Liver (tissue), 9 donors: Measurements from ENCODE around the gene MED8. TPM values are rescaled to one million over a fixed set of nuclear protein-coding genes. Genes with fewer than 3 reads are reported as not detected.
A peak's percentile ranks its signal among the peaks of the same experiment; 100 is the strongest.

Experiments
- DNase-seq: peaks from one replicate; pipeline ENCODE4 v3.0.0-alpha.2; 2017; ENCODE audit warnings: low spot score
- H3K27ac ChIP-seq, 2 donors: one replicate each; pipeline ENCODE4 v1.7.0; 2013; ENCODE audit warnings: inconsistent platforms in 2 of 2, low read length in 2 of 2, control low read depth in 1 of 2, low read depth in 1 of 2, mild to moderate bottlenecking in 1 of 2
- H3K27me3 ChIP-seq, 4 donors: one replicate each; pipeline versions ENCODE4 v1.6.1 to v1.7.0; 2013; ENCODE audit warnings: low read length in 3 of 4, inconsistent platforms in 1 of 4, mild to moderate bottlenecking in 1 of 4, moderate library complexity in 1 of 4; ENCODE audit not compliant: control insufficient read depth in 4 of 4, insufficient read depth in 4 of 4
- H3K36me3 ChIP-seq, 4 donors: one replicate each; pipeline versions ENCODE4 v1.6.1 to v1.7.0; 2013; ENCODE audit warnings: low read length in 3 of 4, mild to moderate bottlenecking in 3 of 4, low read depth in 1 of 4, moderate library complexity in 1 of 4; ENCODE audit not compliant: control insufficient read depth in 4 of 4, insufficient read depth in 3 of 4
- H3K4me1 ChIP-seq, 4 donors: one replicate each; pipeline versions ENCODE4 v1.6.1 to v1.7.0; 2013; ENCODE audit warnings: low read length in 3 of 4, mild to moderate bottlenecking in 3 of 4, moderate library complexity in 1 of 4; ENCODE audit not compliant: control insufficient read depth in 4 of 4, insufficient read depth in 4 of 4
- H3K4me3 ChIP-seq, 3 donors: one replicate each; pipeline versions ENCODE4 v1.6.1 to v1.7.0; 2013; ENCODE audit warnings: low read length in 3 of 3, control low read depth in 1 of 3, low read depth in 1 of 3, mild to moderate bottlenecking in 1 of 3
- H3K9ac ChIP-seq, 2 donors: one replicate each; pipeline ENCODE4 v1.7.0; 2013; ENCODE audit warnings: low read length in 2 of 2, mild to moderate bottlenecking in 2 of 2, moderate library complexity in 2 of 2, control low read depth in 1 of 2, low read depth in 1 of 2
- H3K9me3 ChIP-seq, 4 donors: one replicate each; pipeline versions ENCODE4 v1.6.1 to v1.7.0; 2013; ENCODE audit warnings: low read length in 3 of 4; ENCODE audit not compliant: control insufficient read depth in 4 of 4
- EGR1 ChIP-seq, 2 donors: IDR thresholded peaks; 2 replicates each; pipeline ENCODE4 v1.6.1; 2016 to 2018; ENCODE audit warnings: antibody characterized with exemption in 2 of 2, low read depth in 2 of 2
- FOXA1 ChIP-seq: IDR thresholded peaks from 2 replicates; pipeline ENCODE4 v1.6.1; 2016; ENCODE audit warnings: antibody characterized with exemption
- FOXA2 ChIP-seq: IDR thresholded peaks from 2 replicates; pipeline ENCODE4 v1.6.1; 2016; ENCODE audit warnings: antibody characterized with exemption
- GABPA ChIP-seq, 2 donors: IDR thresholded peaks in 1 of 2; conservative IDR thresholded peaks in 1 of 2; 2 replicates each; pipeline ENCODE4 v1.6.1; 2016; ENCODE audit warnings: antibody characterized with exemption in 2 of 2, mild to moderate bottlenecking in 1 of 2, moderate library complexity in 1 of 2
- HNF4A ChIP-seq, 2 donors: conservative IDR thresholded peaks; 2 replicates each; pipeline ENCODE4 v1.6.1; 2016; ENCODE audit warnings: antibody characterized with exemption in 2 of 2, mild to moderate bottlenecking in 2 of 2
- HNF4G ChIP-seq: IDR thresholded peaks from 2 replicates; pipeline ENCODE4 v1.6.1; 2016; ENCODE audit warnings: antibody characterized with exemption
- JUND ChIP-seq, 2 donors: IDR thresholded peaks; 2 replicates each; pipeline ENCODE4 v1.6.1; 2016; ENCODE audit warnings: antibody characterized with exemption in 2 of 2
- NR2F2 ChIP-seq: IDR thresholded peaks from 2 replicates; pipeline ENCODE4 v1.6.1; 2016; ENCODE audit warnings: antibody characterized with exemption
- RAD21 ChIP-seq, 2 donors: IDR thresholded peaks; 2 replicates each; pipeline ENCODE4 v1.6.1; 2016; ENCODE audit warnings: antibody characterized with exemption in 2 of 2, mild to moderate bottlenecking in 2 of 2
- RXRA ChIP-seq, 2 donors: IDR thresholded peaks; 2 replicates each; pipeline ENCODE4 v1.6.1; 2017 to 2018; ENCODE audit warnings: antibody characterized with exemption in 2 of 2, mild to moderate bottlenecking in 1 of 2
- SP1 ChIP-seq: IDR thresholded peaks from 2 replicates; pipeline ENCODE4 v1.6.1; 2018; ENCODE audit warnings: antibody characterized with exemption, mild to moderate bottlenecking
- TAF1 ChIP-seq: conservative IDR thresholded peaks from 2 replicates; pipeline ENCODE4 v1.6.1; 2016; ENCODE audit warnings: antibody characterized with exemption, mild to moderate bottlenecking
- YY1 ChIP-seq: IDR thresholded peaks from 2 replicates; pipeline ENCODE4 v1.6.1; 2016; ENCODE audit warnings: antibody characterized with exemption, mild to moderate bottlenecking
- WGBS: extraction: QIAGEN DNeasy Blood & Tissue Kit; methylation state at CpG from one replicate; pipeline ENCODE4 v1.1.7; 2013; 5-methylcytosine and 5-hydroxymethylcytosine counted together
- polyA plus RNA-seq, 2 donors: library from polyadenylated mRNA; stranded (reverse) in 1 of 2; unstranded in 1 of 2; fragments of 200-250 nt in 1 of 2; fragments of >200 nt in 1 of 2; fragmentation: Nextera tagmentation in 1 of 2; extraction: Ambion mirVana in 1 of 2; gene quantifications; one replicate each; pipeline versions ENCODE4 v1.2.1 to v1.2.3, GENCODE V29; 2013 to 2015
- total RNA-seq, 2 donors: library from RNA; depleted of rRNA; stranded (reverse); fragments of >200 nt; gene quantifications; one replicate each; pipeline ENCODE4 v1.2.3, GENCODE V29; 2014
- TF ChIP-seq, protein P1 (sequence below): IDR thresholded peaks from 2 replicates; pipeline ENCODE4 v1.6.1; 2016; ENCODE audit warnings: antibody characterized with exemption
- TF ChIP-seq, protein P2 (sequence below): fragments of 150-350 bp; IDR thresholded peaks from 2 replicates; pipeline ENCODE4 v1.5.1; 2017; ENCODE audit warnings: improper control_type of control experiment, low read depth, low read length; ENCODE audit not compliant: missing input control
- TF ChIP-seq, protein P3 (sequence below): IDR thresholded peaks from 2 replicates; pipeline ENCODE4 v1.6.1; 2016; ENCODE audit warnings: antibody characterized with exemption
- TF ChIP-seq, protein P4 (sequence below): IDR thresholded peaks from 2 replicates; pipeline ENCODE4 v1.6.1; 2016; ENCODE audit warnings: antibody characterized with exemption, mild to moderate bottlenecking
- donor health status: healthy.
- donor health status: healthy.
- donor health status: healthy.
- donor health status: healthy.
- donor health status: healthy.

Gene MED8
- total and polyA plus RNA-seq, 4 donors: 26.2 to 37.6 (median 29.1) TPM

DNA sequence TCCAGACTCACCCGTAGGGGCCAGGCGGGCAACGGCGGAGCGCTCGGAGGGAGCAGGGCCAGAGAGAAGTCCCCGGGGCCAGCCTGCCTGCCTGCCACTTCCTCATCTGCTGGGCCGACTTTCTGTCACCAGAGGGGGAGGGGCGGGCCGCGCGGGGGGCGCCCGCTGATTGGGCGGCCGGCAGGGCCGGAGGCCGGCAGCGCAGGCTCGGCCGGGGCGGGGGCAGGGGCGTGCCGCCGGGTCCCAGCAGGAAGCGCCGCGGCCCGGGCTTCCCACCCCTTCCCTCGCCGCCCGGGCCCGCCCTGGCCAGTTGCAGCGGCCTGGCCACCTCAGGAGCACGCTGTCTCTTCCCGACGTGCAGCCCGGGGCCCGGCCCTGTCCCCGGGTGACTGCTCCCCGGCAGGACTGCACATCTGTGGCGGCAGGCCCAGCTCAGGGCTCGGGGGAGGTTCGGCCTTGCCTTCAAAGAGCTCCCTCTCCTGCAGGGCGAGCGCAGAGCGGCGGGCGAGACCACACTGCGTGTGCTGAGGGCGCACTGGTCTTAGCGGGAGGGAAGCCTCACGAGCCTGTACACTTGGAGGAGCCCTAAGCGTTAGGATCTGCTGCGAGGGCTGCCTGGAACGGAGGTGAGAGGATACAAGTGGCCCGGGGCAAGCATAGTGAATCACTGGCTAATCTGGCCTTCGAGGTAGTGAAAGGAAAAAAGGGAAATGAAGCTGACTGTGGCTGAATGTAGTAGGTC is 21.5 kb downstream of the MED8 start, which contains the start of gene ELOVL1:
ELOVL1 (minus strand) TSS at position 108 of the 742 bp plus-strand sequence. CDS start 2,402 bp downstream, outside the sequence.
- Histone ChIP-seq H3K9me3 (no peaks in the 10 kb centered on the region), H3K4me1 (peaks cover 7 to 22% (median 16%) of the 10 kb centered on the region in 4 donors), H3K9ac (peak within 1 kb of the TSS; percentile 60 to 84), H3K36me3 (peaks cover 2 to 20% (median 16%) of the 10 kb centered on the region in 4 donors), H3K27me3 (no peaks in the 10 kb centered on the region), H3K27ac (peak within 1 kb of the TSS; percentile 86 to 89), H3K4me3 (peak within 1 kb of the TSS; percentile 71 to 73 (median 71))
- WGBS: under 1% methylated on average over 58 of the region's 58 CpGs
- TF ChIP-seq, protein P1, sequence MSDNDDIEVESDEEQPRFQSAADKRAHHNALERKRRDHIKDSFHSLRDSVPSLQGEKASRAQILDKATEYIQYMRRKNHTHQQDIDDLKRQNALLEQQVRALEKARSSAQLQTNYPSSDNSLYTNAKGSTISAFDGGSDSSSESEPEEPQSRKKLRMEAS: no peak
- TF ChIP-seq SP1 (peak; percentile 48), NR2F2 (no peak), JUND (IDR thresholded peaks at IDR 0.05) (no peak), RXRA (IDR thresholded peaks at IDR 0.05) (peak in 1 of 2 donors; percentile 23), RAD21 (IDR thresholded peaks at IDR 0.05) (peak; percentile 45 to 69)
- DNase-seq: peak; percentile 93

DNA sequence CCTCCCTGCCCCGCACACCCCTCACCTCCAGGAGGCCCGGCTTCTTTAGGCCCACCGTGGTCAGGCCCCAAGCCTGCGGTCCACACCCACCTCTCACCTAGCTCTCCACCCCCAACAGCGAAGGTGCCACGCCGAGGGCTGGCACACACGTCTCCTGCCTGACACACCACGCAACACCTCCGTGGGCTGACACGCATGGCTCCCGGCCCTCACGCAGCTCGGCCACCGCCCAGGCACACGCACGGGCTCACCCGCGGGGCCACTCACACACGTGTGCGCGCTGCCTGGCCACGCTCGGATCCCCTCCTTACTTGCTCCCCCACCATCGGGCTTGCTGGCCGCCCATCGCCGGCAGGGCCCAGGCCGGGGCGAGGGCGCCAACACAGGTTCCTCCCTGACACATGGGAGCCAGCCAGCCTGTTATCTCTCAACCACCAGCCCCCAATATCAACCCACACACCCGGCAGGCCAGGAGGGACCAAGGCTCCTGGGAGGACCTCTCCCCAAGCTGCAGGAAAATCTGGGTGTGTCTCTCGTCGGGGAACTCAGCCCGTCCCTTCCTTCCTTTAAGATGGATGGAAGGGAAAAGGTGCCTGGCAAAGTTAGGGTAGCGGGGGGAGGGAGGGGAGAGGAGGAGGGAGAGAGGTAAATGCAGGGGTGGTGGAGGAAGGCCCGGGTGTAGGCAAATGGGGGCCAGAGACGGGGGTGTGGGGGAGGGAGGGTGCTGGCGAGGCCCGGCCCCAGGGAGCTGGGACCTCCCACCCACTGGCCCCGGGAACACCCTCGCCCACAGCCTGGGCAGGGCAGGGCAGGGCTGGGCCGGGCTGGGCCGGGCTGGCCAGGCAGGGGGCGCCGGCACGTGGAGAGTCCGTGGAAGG is 22.3 kb downstream of the MED8 start:
- TF ChIP-seq RXRA (IDR thresholded peaks at IDR 0.05) (no peak), GABPA (IDR thresholded peaks at IDR 0.05 in 1 of 2, conservative IDR thresholded peaks at IDR 0.05 in 1 of 2) (no peak), FOXA2 (no peak), SP1 (no peak), RAD21 (IDR thresholded peaks at IDR 0.05) (no peak), EGR1 (IDR thresholded peaks at IDR 0.05; ENCODE audit: low read depth in 2 of 2) (no peak), HNF4G (no peak), FOXA1 (no peak), HNF4A (conservative IDR thresholded peaks at IDR 0.05) (no peak), TAF1 (no peak), YY1 (no peak), NR2F2 (no peak)
- TF ChIP-seq, protein P2, sequence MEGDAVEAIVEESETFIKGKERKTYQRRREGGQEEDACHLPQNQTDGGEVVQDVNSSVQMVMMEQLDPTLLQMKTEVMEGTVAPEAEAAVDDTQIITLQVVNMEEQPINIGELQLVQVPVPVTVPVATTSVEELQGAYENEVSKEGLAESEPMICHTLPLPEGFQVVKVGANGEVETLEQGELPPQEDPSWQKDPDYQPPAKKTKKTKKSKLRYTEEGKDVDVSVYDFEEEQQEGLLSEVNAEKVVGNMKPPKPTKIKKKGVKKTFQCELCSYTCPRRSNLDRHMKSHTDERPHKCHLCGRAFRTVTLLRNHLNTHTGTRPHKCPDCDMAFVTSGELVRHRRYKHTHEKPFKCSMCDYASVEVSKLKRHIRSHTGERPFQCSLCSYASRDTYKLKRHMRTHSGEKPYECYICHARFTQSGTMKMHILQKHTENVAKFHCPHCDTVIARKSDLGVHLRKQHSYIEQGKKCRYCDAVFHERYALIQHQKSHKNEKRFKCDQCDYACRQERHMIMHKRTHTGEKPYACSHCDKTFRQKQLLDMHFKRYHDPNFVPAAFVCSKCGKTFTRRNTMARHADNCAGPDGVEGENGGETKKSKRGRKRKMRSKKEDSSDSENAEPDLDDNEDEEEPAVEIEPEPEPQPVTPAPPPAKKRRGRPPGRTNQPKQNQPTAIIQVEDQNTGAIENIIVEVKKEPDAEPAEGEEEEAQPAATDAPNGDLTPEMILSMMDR: no peak
- TF ChIP-seq, protein P3, sequence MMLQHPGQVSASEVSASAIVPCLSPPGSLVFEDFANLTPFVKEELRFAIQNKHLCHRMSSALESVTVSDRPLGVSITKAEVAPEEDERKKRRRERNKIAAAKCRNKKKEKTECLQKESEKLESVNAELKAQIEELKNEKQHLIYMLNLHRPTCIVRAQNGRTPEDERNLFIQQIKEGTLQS: no peak
- TF ChIP-seq, protein P4, sequence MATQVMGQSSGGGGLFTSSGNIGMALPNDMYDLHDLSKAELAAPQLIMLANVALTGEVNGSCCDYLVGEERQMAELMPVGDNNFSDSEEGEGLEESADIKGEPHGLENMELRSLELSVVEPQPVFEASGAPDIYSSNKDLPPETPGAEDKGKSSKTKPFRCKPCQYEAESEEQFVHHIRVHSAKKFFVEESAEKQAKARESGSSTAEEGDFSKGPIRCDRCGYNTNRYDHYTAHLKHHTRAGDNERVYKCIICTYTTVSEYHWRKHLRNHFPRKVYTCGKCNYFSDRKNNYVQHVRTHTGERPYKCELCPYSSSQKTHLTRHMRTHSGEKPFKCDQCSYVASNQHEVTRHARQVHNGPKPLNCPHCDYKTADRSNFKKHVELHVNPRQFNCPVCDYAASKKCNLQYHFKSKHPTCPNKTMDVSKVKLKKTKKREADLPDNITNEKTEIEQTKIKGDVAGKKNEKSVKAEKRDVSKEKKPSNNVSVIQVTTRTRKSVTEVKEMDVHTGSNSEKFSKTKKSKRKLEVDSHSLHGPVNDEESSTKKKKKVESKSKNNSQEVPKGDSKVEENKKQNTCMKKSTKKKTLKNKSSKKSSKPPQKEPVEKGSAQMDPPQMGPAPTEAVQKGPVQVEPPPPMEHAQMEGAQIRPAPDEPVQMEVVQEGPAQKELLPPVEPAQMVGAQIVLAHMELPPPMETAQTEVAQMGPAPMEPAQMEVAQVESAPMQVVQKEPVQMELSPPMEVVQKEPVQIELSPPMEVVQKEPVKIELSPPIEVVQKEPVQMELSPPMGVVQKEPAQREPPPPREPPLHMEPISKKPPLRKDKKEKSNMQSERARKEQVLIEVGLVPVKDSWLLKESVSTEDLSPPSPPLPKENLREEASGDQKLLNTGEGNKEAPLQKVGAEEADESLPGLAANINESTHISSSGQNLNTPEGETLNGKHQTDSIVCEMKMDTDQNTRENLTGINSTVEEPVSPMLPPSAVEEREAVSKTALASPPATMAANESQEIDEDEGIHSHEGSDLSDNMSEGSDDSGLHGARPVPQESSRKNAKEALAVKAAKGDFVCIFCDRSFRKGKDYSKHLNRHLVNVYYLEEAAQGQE: no peak
- TF ChIP-seq, protein P1: no peak
- peak overlapping the region; percentile 47 to 64 for H3K9ac ChIP-seq
- WGBS: 3% methylated on average over 48 of the region's 48 CpGs
- DNase-seq: peak; percentile 81
- peaks cover 7 to 22% (median 16%) of the 10 kb centered on the region in 4 donors for H3K4me1 ChIP-seq
- peak overlapping the region; percentile 52 to 73 (median 71) for H3K4me3 ChIP-seq
- peak overlapping the region; percentile 86 to 89 for H3K27ac ChIP-seq
- H3K9me3 ChIP-seq: no peaks in the 10 kb centered on the region
- H3K27me3 ChIP-seq: no peaks in the 10 kb centered on the region
- H3K36me3 ChIP-seq: peaks cover 2 to 24% (median 17%) of the 10 kb centered on the region in 4 donors
